ENCODE results near the gene TAS2R42.

Gene TAS2R42

GRCh38 chr12:11182529-11182928, 4.2 kb downstream of the TAS2R42 start:
- no peak overlapping the region for H3K9ac ChIP-seq (ENCODE audit: low read length)
- no peak overlapping the region for H3K14ac ChIP-seq (ENCODE audit: low read length in 2 of 2)
- no peak overlapping the region for H3K23ac ChIP-seq (ENCODE audit: low read length in 2 of 2)
- H2BK12ac ChIP-seq (ENCODE audit: low read length in 2 of 2), result no peak overlapping the region
- H3K9me3 ChIP-seq (ENCODE audit: control insufficient read depth, low read length), result no peaks in the 10 kb centered on the region
- no peaks in the 10 kb centered on the region for H3K27me3 ChIP-seq (ENCODE audit: control insufficient read depth in 1 of 2, insufficient read depth in 1 of 2, low read length in 2 of 2)
- H2AK5ac ChIP-seq (ENCODE audit: low read length, severe bottlenecking), result no peak overlapping the region
- H3K4me3 ChIP-seq (ENCODE audit: insufficient read depth in 1 of 2, low read depth in 1 of 2, low read length in 2 of 2), result no peak overlapping the region
- H3K4me1 ChIP-seq (ENCODE audit: control insufficient read depth, insufficient read depth, low read depth, low read length), result no peaks in the 10 kb centered on the region
- DNase-seq, result no peak
- no peaks in the 10 kb centered on the region for H3K36me3 ChIP-seq (ENCODE audit: control insufficient read depth in 1 of 2, insufficient read depth in 2 of 2, low read depth in 1 of 2, low read length in 2 of 2)
- H4K91ac ChIP-seq (ENCODE audit: low read length), result no peak overlapping the region
- H2BK5ac ChIP-seq (ENCODE audit: low read depth, low read length, poor library complexity, severe bottlenecking), result no peak overlapping the region
- no peak overlapping the region for H2AFZ ChIP-seq (ENCODE audit: low read depth, low read length)
- H3K27ac ChIP-seq (ENCODE audit: low read length, poor library complexity, severe bottlenecking), result no peak overlapping the region
- H2BK120ac ChIP-seq (ENCODE audit: low read depth, low read length), result no peak overlapping the region
- H3K18ac ChIP-seq (ENCODE audit: low read depth in 1 of 2, low read length in 2 of 2), result no peak overlapping the region
- H2BK15ac ChIP-seq (ENCODE audit: low read depth, poor library complexity, severe bottlenecking), result no peak overlapping the region
- no peak overlapping the region for H3K4me2 ChIP-seq (ENCODE audit: low read length, poor library complexity, severe bottlenecking)
- no peak overlapping the region for H3K4ac ChIP-seq (ENCODE audit: low read depth in 1 of 2, low read length in 2 of 2)
- H4K8ac ChIP-seq (ENCODE audit: low read length), result no peak overlapping the region
- peaks cover under 1% of the 10 kb centered on the region for H3K79me1 ChIP-seq (replicated peaks; ENCODE audit: low read length, poor library complexity, severe bottlenecking)

- Histone ChIP-seq H3K27ac (ENCODE audit: low read length, poor library complexity, severe bottlenecking) (no peak overlapping the region), H3K4ac (ENCODE audit: low read depth in 1 of 2, low read length in 2 of 2) (no peak overlapping the region), H3K9ac (ENCODE audit: low read length) (no peak overlapping the region), H4K91ac (ENCODE audit: low read length) (no peak overlapping the region), H3K27me3 (ENCODE audit: control insufficient read depth in 1 of 2, insufficient read depth in 1 of 2, low read length in 2 of 2) (no peaks in the 10 kb centered on the region), H2BK5ac (ENCODE audit: low read depth, low read length, poor library complexity, severe bottlenecking) (no peak overlapping the region), H3K23ac (ENCODE audit: low read length in 2 of 2) (no peak overlapping the region), H3K9me3 (ENCODE audit: control insufficient read depth, low read length) (no peaks in the 10 kb centered on the region), H3K4me1 (ENCODE audit: control insufficient read depth, insufficient read depth, low read depth, low read length) (no peaks in the 10 kb centered on the region), H3K4me3 (ENCODE audit: insufficient read depth in 1 of 2, low read depth in 1 of 2, low read length in 2 of 2) (no peak overlapping the region), H3K14ac (ENCODE audit: low read length in 2 of 2) (no peak overlapping the region), H2BK12ac (ENCODE audit: low read length in 2 of 2) (no peak overlapping the region), H2AK5ac (ENCODE audit: low read length, severe bottlenecking) (no peak overlapping the region), H3K18ac (ENCODE audit: low read depth in 1 of 2, low read length in 2 of 2) (no peak overlapping the region), H2BK120ac (ENCODE audit: low read depth, low read length) (no peak overlapping the region), H3K36me3 (ENCODE audit: control insufficient read depth in 1 of 2, insufficient read depth in 2 of 2, low read depth in 1 of 2, low read length in 2 of 2) (peaks cover 0 to 6% of the 10 kb centered on the region in 2 experiments), H3K4me2 (ENCODE audit: low read length, poor library complexity, severe bottlenecking) (no peak overlapping the region), H2BK15ac (ENCODE audit: low read depth, poor library complexity, severe bottlenecking) (no peak overlapping the region), H2AFZ (ENCODE audit: low read depth, low read length) (no peak overlapping the region), H4K8ac (ENCODE audit: low read length) (no peak overlapping the region), H3K79me1 (replicated peaks; ENCODE audit: low read length, poor library complexity, severe bottlenecking) (peaks cover 9% of the 10 kb centered on the region)
- 100% methylated on average over 1 of the region's 1 CpG for WGBS
- DNase-seq, result no peak
These were observed 8.5 kb downstream of the TAS2R42 start for GRCh38 chr12:11178250-11178649.

GRCh38 chr12:11174022-11174421, 12.7 kb downstream of the TAS2R42 start:
- H2AFZ ChIP-seq (ENCODE audit: low read depth, low read length), result no peak overlapping the region
- no peak overlapping the region for H3K4me2 ChIP-seq (ENCODE audit: low read length, poor library complexity, severe bottlenecking)
- peaks cover 0 to 17% of the 10 kb centered on the region in 2 experiments for H3K36me3 ChIP-seq (ENCODE audit: control insufficient read depth in 1 of 2, insufficient read depth in 2 of 2, low read depth in 1 of 2, low read length in 2 of 2)
- DNase-seq, result peak; percentile 7
- H3K27me3 ChIP-seq (ENCODE audit: control insufficient read depth in 1 of 2, insufficient read depth in 1 of 2, low read length in 2 of 2), result no peaks in the 10 kb centered on the region
- peaks cover 11% of the 10 kb centered on the region for H3K79me1 ChIP-seq (replicated peaks; ENCODE audit: low read length, poor library complexity, severe bottlenecking)
- no peak overlapping the region for H3K27ac ChIP-seq (ENCODE audit: low read length, poor library complexity, severe bottlenecking)
- no peak overlapping the region for H3K14ac ChIP-seq (ENCODE audit: low read length in 2 of 2)
- no peak overlapping the region for H3K23ac ChIP-seq (ENCODE audit: low read length in 2 of 2)
- H4K91ac ChIP-seq (ENCODE audit: low read length), result no peak overlapping the region
- H2AK5ac ChIP-seq (ENCODE audit: low read length, severe bottlenecking), result no peak overlapping the region
- WGBS, result no CpG with 5 or more reads among the region's 2 CpGs
- H2BK120ac ChIP-seq (ENCODE audit: low read depth, low read length), result no peak overlapping the region
- no peak overlapping the region for H3K4me3 ChIP-seq (ENCODE audit: insufficient read depth in 1 of 2, low read depth in 1 of 2, low read length in 2 of 2)
- H2BK5ac ChIP-seq (ENCODE audit: low read depth, low read length, poor library complexity, severe bottlenecking), result no peak overlapping the region
- peaks cover 1% of the 10 kb centered on the region for H3K4me1 ChIP-seq (ENCODE audit: control insufficient read depth, insufficient read depth, low read depth, low read length)
- no peak overlapping the region for H3K4ac ChIP-seq (ENCODE audit: low read depth in 1 of 2, low read length in 2 of 2)
- H2BK15ac ChIP-seq (ENCODE audit: low read depth, poor library complexity, severe bottlenecking), result no peak overlapping the region
- H3K9me3 ChIP-seq (ENCODE audit: control insufficient read depth, low read length), result no peaks in the 10 kb centered on the region
- H3K18ac ChIP-seq (ENCODE audit: low read depth in 1 of 2, low read length in 2 of 2), result no peak overlapping the region
- H3K9ac ChIP-seq (ENCODE audit: low read length), result no peak overlapping the region
- H4K8ac ChIP-seq (ENCODE audit: low read length), result no peak overlapping the region
- H2BK12ac ChIP-seq (ENCODE audit: low read length in 2 of 2), result no peak overlapping the region

GRCh38 chr12:11171969-11172675, 14.6 kb downstream of the TAS2R42 start:
- peak overlapping the region in 1 of 2 experiments; percentile 95 for H3K4me3 ChIP-seq (ENCODE audit: insufficient read depth in 1 of 2, low read depth in 1 of 2, low read length in 2 of 2)
- H3K18ac ChIP-seq (ENCODE audit: low read depth in 1 of 2, low read length in 2 of 2), result no peak overlapping the region
- H2AFZ ChIP-seq (ENCODE audit: low read depth, low read length), result no peak overlapping the region
- H3K27ac ChIP-seq (ENCODE audit: low read length, poor library complexity, severe bottlenecking), result peak overlapping the region; percentile 95
- no peak overlapping the region for H3K23ac ChIP-seq (ENCODE audit: low read length in 2 of 2)
- no peak overlapping the region for H3K14ac ChIP-seq (ENCODE audit: low read length in 2 of 2)
- H2BK120ac ChIP-seq (ENCODE audit: low read depth, low read length), result no peak overlapping the region
- H4K8ac ChIP-seq (ENCODE audit: low read length), result no peak overlapping the region
- peaks cover 0 to 19% of the 10 kb centered on the region in 2 experiments for H3K36me3 ChIP-seq (ENCODE audit: control insufficient read depth in 1 of 2, insufficient read depth in 2 of 2, low read depth in 1 of 2, low read length in 2 of 2)
- peak overlapping the region; percentile 58 for H3K4me2 ChIP-seq (ENCODE audit: low read length, poor library complexity, severe bottlenecking)
- peak overlapping the region; percentile 62 for H2BK5ac ChIP-seq (ENCODE audit: low read depth, low read length, poor library complexity, severe bottlenecking)
- WGBS, result 3% methylated on average over 7 of the region's 10 CpGs
- no peak overlapping the region for H2BK15ac ChIP-seq (ENCODE audit: low read depth, poor library complexity, severe bottlenecking)
- H3K9ac ChIP-seq (ENCODE audit: low read length), result peak overlapping the region; percentile 99
- no peak overlapping the region for H2AK5ac ChIP-seq (ENCODE audit: low read length, severe bottlenecking)
- H3K9me3 ChIP-seq (ENCODE audit: control insufficient read depth, low read length), result no peaks in the 10 kb centered on the region
- H4K91ac ChIP-seq (ENCODE audit: low read length), result no peak overlapping the region
- H3K79me1 ChIP-seq (replicated peaks; ENCODE audit: low read length, poor library complexity, severe bottlenecking), result peaks cover 8% of the 10 kb centered on the region
- no peak overlapping the region for H3K4ac ChIP-seq (ENCODE audit: low read depth in 1 of 2, low read length in 2 of 2)
- no peak overlapping the region for H2BK12ac ChIP-seq (ENCODE audit: low read length in 2 of 2)
- H3K27me3 ChIP-seq (ENCODE audit: control insufficient read depth in 1 of 2, insufficient read depth in 1 of 2, low read length in 2 of 2), result no peaks in the 10 kb centered on the region
- peaks cover 1% of the 10 kb centered on the region for H3K4me1 ChIP-seq (ENCODE audit: control insufficient read depth, insufficient read depth, low read depth, low read length)
- no peak for DNase-seq

Measured in mesenchymal stem cell (in vitro differentiated cells and primary cell).